Natural killer cell (primary cell): ENCODE results near the gene NEGR1. TPM values are rescaled to one million over a fixed set of nuclear protein-coding genes. Genes with fewer than 3 reads are reported as not detected.

Experiments
- ATAC-seq, 3 donors: fragments of 150-1000 bp in 2 of 3; fragments of 200-7000 bp in 1 of 3; cut with Tn5 transposase; 1 replicate in 1 of 3; 2 replicates in 2 of 3; pipeline ENCODE4 v1.10.0; 2021; ENCODE audit warnings: mild to moderate bottlenecking in 2 of 3, moderate library complexity in 2 of 3
- DNase-seq, 2 donors: peaks; one replicate each; pipeline versions ENCODE4 v3.0.0 to v3.0.0-alpha.2; 2013 to 2021; ENCODE audit warnings: mixed read lengths in 1 of 2
- H3K27ac ChIP-seq: one replicate; pipeline ENCODE4 v1.5.1; 2013; ENCODE audit warnings: mild to moderate bottlenecking, low read length
- H3K27me3 ChIP-seq: one replicate; pipeline ENCODE4 v1.6.1; 2013; ENCODE audit warnings: low read length; ENCODE audit not compliant: control insufficient read depth, insufficient read depth
- H3K36me3 ChIP-seq: one replicate; pipeline ENCODE4 v1.6.1; 2013; ENCODE audit warnings: low read length; ENCODE audit not compliant: control insufficient read depth, insufficient read depth
- H3K4me1 ChIP-seq: one replicate; pipeline ENCODE4 v1.6.1; 2013; ENCODE audit warnings: low read length; ENCODE audit not compliant: control insufficient read depth, insufficient read depth
- H3K4me3 ChIP-seq: one replicate; pipeline ENCODE4 v1.5.1; 2013; ENCODE audit warnings: low read length
- H3K9me3 ChIP-seq: one replicate; pipeline ENCODE4 v1.6.1; 2013; ENCODE audit warnings: low read length; ENCODE audit not compliant: control insufficient read depth, insufficient read depth
- H3K27ac Mint-ChIP-seq, 2 donors: one replicate each; pipeline ENCODE4 v1.8.0; 2022; ENCODE audit warnings: mild to moderate bottlenecking in 2 of 2, mixed read lengths in 2 of 2, moderate library complexity in 1 of 2
- H3K27me3 Mint-ChIP-seq, 2 donors: one replicate each; pipeline ENCODE4 v1.8.0; 2022; ENCODE audit warnings: low read depth in 2 of 2, mixed read lengths in 2 of 2
- H3K36me3 Mint-ChIP-seq: one replicate; pipeline ENCODE4 v1.8.0; 2022; ENCODE audit warnings: mixed read lengths
- H3K4me1 Mint-ChIP-seq, 2 donors: one replicate each; pipeline ENCODE4 v1.8.0; 2022; ENCODE audit warnings: mixed read lengths in 2 of 2
- H3K4me3 Mint-ChIP-seq: one replicate; pipeline ENCODE4 v1.8.0; 2022; ENCODE audit warnings: mild to moderate bottlenecking, moderate library complexity, mixed read lengths
- H3K9me3 Mint-ChIP-seq, 2 donors: one replicate each; pipeline ENCODE4 v1.8.0; 2022; ENCODE audit warnings: mixed read lengths in 2 of 2
- WGBS: methylation state at CpG from one replicate; pipeline ENCODE4 v1.1.7; 2013; ENCODE audit warnings: missing lambda C conversion rate; ENCODE audit not compliant: insufficient coverage; 5-methylcytosine and 5-hydroxymethylcytosine counted together
- intact Hi-C: fragments of 100-400 bp; cut with micrococcal nuclease; formaldehyde crosslinking; loops from one replicate; pipeline ENCODE4 v1.14.2; 2022
- total RNA-seq, 4 donors: library from RNA; stranded (reverse); fragments of 120-200 nt in 1 of 4; gene quantifications; one replicate each; pipeline versions ENCODE4 v1.2.3 to v1.2.4, GENCODE V29; 2013 to 2022
- TF ChIP-seq, protein P1 (sequence below): fragments of 200-600 bp; IDR thresholded peaks from one replicate; pipeline ENCODE4 v1.8.0; 2022; ENCODE audit warnings: antibody characterized with exemption

The NEGR1 gene
- total RNA-seq, 3 donors from 2014 or later (not counting 1 experiment from before 2014, with no cell fraction given), result 0.55 to 1.3 TPM; not detected in 1

DNA sequence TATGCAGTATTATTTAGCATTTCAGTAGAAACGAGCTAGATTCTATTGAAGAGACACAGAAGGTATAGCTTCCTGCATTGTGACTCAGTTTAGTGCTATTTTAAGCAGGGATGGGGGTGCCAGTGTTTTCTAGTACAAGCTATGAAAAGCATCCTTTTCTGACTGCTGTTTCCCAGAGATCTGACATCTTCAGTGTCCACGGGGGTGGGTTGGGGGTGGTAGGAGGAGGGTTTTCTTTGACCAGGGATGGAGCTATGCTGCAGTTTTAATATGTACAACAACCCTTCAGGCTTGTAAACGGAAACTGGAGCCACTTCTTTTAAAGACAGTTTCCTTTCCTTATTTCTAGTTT, 2.7 kb upstream of the NEGR1 start:
- H3K9me3 ChIP-seq, result no peaks in the 10 kb centered on the region
- H3K27ac ChIP-seq, result no peak overlapping the region
- TF ChIP-seq, protein P1, sequence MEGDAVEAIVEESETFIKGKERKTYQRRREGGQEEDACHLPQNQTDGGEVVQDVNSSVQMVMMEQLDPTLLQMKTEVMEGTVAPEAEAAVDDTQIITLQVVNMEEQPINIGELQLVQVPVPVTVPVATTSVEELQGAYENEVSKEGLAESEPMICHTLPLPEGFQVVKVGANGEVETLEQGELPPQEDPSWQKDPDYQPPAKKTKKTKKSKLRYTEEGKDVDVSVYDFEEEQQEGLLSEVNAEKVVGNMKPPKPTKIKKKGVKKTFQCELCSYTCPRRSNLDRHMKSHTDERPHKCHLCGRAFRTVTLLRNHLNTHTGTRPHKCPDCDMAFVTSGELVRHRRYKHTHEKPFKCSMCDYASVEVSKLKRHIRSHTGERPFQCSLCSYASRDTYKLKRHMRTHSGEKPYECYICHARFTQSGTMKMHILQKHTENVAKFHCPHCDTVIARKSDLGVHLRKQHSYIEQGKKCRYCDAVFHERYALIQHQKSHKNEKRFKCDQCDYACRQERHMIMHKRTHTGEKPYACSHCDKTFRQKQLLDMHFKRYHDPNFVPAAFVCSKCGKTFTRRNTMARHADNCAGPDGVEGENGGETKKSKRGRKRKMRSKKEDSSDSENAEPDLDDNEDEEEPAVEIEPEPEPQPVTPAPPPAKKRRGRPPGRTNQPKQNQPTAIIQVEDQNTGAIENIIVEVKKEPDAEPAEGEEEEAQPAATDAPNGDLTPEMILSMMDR, result no peak
- Mint-ChIP-seq H3K9me3 (no peaks in the 10 kb centered on the region), H3K4me1 (peaks cover 13 to 16% of the 10 kb centered on the region in 2 donors), H3K27ac (no peak overlapping the region), H3K27me3 (no peaks in the 10 kb centered on the region), H3K36me3 (no peaks in the 10 kb centered on the region), H3K4me3 (no peak overlapping the region)
- no peaks in the 10 kb centered on the region for H3K36me3 ChIP-seq
- intact Hi-C loops, result loop anchor here (10.0 kb wide), 1 partner anchor 60 kb away; no protein-coding TSS in a partner anchor
- H3K4me3 ChIP-seq, result no peak overlapping the region
- peaks cover 5% of the 10 kb centered on the region for H3K4me1 ChIP-seq
- ATAC-seq, result no peak
- H3K27me3 ChIP-seq, result no peaks in the 10 kb centered on the region
- DNase-seq, result no peak
- WGBS, result 6% methylated on average over 3 of the region's 3 CpGs

DNA sequence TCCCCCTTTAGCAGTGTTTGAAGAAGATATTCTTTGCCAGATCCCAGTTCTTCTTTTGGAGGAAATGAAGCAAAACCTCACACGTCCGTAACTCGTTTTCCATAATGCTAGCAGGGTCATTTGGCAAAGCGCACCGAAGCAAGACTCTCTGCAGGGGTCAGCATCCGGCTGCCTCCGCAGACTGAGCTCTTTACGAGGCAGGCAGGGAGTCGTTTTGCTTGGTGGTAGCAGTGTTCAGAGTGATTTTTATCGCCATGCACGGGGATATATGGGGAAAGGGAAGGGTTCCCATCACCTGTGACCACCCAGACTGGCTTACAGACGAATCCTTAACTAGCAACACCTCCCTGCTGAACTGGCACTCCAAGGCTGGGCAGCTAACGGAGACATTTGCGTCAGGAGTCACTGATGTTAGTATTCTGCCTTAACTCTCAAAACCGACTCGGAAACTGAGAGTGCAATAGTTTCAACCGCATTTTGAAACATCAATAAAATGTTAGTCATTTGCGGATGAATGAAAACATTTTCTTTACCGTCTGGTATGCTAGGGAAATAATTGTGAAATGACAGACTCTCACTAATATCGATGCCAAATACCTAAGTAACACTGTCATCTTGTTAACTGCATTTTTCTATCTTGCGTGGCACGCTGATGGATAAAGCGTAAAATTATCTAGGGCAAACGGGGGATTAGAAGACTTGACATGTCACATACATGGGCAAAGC, 2.2 kb upstream of the NEGR1 start:
- Mint-ChIP-seq H3K4me1 (peaks cover 13 to 16% of the 10 kb centered on the region in 2 donors), H3K36me3 (no peaks in the 10 kb centered on the region), H3K27me3 (no peaks in the 10 kb centered on the region), H3K4me3 (no peak overlapping the region), H3K27ac (no peak overlapping the region), H3K9me3 (no peaks in the 10 kb centered on the region)
- no peak overlapping the region for H3K27ac ChIP-seq
- DNase-seq (peak in 1 of 2 donors; percentile 35), ATAC-seq (peak in 2 of 3 donors; percentile 19 to 34)
- no peaks in the 10 kb centered on the region for H3K27me3 ChIP-seq
- 2% methylated on average over 22 of the region's 24 CpGs for WGBS
- intact Hi-C loops, result loop anchor here (5.0 to 10.0 kb wide), 2 partner anchors 60 to 1913 kb away; partner anchors contain the start of genes FPGT and LRRIQ3
- H3K4me3 ChIP-seq, result peak overlapping the region; percentile 73
- H3K4me1 ChIP-seq, result peaks cover 5% of the 10 kb centered on the region
- TF ChIP-seq, protein P1, result no peak
- H3K9me3 ChIP-seq, result no peaks in the 10 kb centered on the region
- no peaks in the 10 kb centered on the region for H3K36me3 ChIP-seq

DNA sequence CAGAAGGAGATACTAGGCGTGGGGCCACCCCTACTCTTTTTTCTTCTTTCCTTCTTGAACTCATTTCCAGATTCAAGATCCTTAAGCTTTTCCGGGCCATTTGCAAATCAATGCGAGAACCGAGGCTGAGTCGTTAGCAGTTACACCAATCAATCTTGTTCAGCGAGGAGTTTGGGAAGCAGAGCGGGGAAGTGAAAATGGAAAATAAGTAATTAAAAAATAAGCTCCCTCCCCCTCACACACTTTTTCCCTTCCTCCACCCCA, 1.7 kb upstream of the NEGR1 start:
- H3K36me3 Mint-ChIP-seq, result no peaks in the 10 kb centered on the region
- TF ChIP-seq, protein P1, result no peak
- 0% methylated on average over 5 of the region's 7 CpGs for whole genome bisulfite sequencing
- H3K27me3 ChIP-seq, result no peaks in the 10 kb centered on the region
- H3K27ac Mint-ChIP-seq, result no peak overlapping the region
- ATAC-seq (no peak), DNase-seq (no peak)
- no peaks in the 10 kb centered on the region for H3K9me3 ChIP-seq
- H3K4me3 Mint-ChIP-seq, result no peak overlapping the region
- no peaks in the 10 kb centered on the region for H3K27me3 Mint-ChIP-seq
- H3K4me1 ChIP-seq, result peaks cover 5% of the 10 kb centered on the region
- intact Hi-C loops, result loop anchor here (5.0 to 10.0 kb wide), 2 partner anchors 61 to 1913 kb away; partner anchors contain the start of genes FPGT and LRRIQ3
- H3K9me3 Mint-ChIP-seq, result no peaks in the 10 kb centered on the region
- peak overlapping the region; percentile 73 for H3K4me3 ChIP-seq
- H3K36me3 ChIP-seq, result no peaks in the 10 kb centered on the region
- H3K4me1 Mint-ChIP-seq, result peaks cover 13 to 16% of the 10 kb centered on the region in 2 donors
- peak overlapping the region; percentile 84 for H3K27ac ChIP-seq
